Uterus (tissue), 4 donors: Measurements from ENCODE around the gene RHO. TPM values are rescaled to one million over a fixed set of nuclear protein-coding genes. Genes with fewer than 3 reads are reported as not detected.

ENCODE experiments used
- DNase-seq, 2 donors: peaks; one replicate each; pipeline ENCODE4 v3.0.0-alpha.2; 2019 to 2020
- H3K27ac ChIP-seq, 2 donors: fragments of 200-600 bp; sonication (generic); 1 replicate in 1 of 2; 2 replicates in 1 of 2; pipeline ENCODE4 v1.5.1; 2016 to 2018
- H3K27me3 ChIP-seq, 2 donors: fragments of 200-600 bp; sonication (generic); one replicate each; pipeline ENCODE4 v1.5.1; 2018 to 2019; ENCODE audit warnings: control low read depth in 1 of 2
- H3K36me3 ChIP-seq, 2 donors: fragments of 200-600 bp; sonication (generic); one replicate each; pipeline ENCODE4 v1.5.1; 2019; ENCODE audit warnings: control low read depth in 1 of 2
- H3K4me1 ChIP-seq, 2 donors: fragments of 200-600 bp; sonication (generic); one replicate each; pipeline ENCODE4 v1.5.1; 2018 to 2019; ENCODE audit warnings: control low read depth in 1 of 2
- H3K4me3 ChIP-seq, 2 donors: fragments of 200-600 bp; sonication (generic); 1 replicate in 1 of 2; 2 replicates in 1 of 2; pipeline ENCODE4 v1.5.1; 2018 to 2019; ENCODE audit warnings: mild to moderate bottlenecking in 1 of 2
- H3K9me3 ChIP-seq, 2 donors: fragments of 200-600 bp; sonication (generic); one replicate each; pipeline ENCODE4 v1.5.1; 2019; ENCODE audit warnings: control low read depth in 1 of 2
- POLR2A ChIP-seq, 2 donors: fragments of 450-650 bp; IDR thresholded peaks; one replicate each; pipeline ENCODE4 v1.6.1; 2016; ENCODE audit warnings: antibody characterized with exemption in 2 of 2, mild to moderate bottlenecking in 1 of 2, moderate library complexity in 1 of 2
- intact Hi-C: fragments of 100-400 bp; cut with DNase I; formaldehyde crosslinking; loops from one replicate; pipeline ENCODE4 v1.15.1; 2023; ENCODE audit warnings: low total_unique reads
- total RNA-seq, 4 donors: library from RNA; depleted of rRNA in 3 of 4; stranded (reverse); fragments of >200 nt in 3 of 4; gene quantifications; one replicate each; pipeline versions ENCODE4 v1.1.0 to v1.2.4, GENCODE V29; 2014 to 2023
- TF ChIP-seq, protein P1 (sequence below), 4 experiments: fragments of 200-600 bp in 2 of 4; fragments of 450-650 bp in 2 of 4; sonication (generic) in 2 of 4; IDR thresholded peaks; one replicate each; pipeline ENCODE4 v1.5.1; 2016 to 2019; ENCODE audit warnings: antibody characterized with exemption in 4 of 4, mild to moderate bottlenecking in 2 of 4, moderate library complexity in 1 of 4
- donor health status: DM: yes; HTN: yes; CAD: no.

RHO gene
- total RNA-seq, 4 donors from 2014 or later = 0.34 TPM; not detected in 3

DNA sequence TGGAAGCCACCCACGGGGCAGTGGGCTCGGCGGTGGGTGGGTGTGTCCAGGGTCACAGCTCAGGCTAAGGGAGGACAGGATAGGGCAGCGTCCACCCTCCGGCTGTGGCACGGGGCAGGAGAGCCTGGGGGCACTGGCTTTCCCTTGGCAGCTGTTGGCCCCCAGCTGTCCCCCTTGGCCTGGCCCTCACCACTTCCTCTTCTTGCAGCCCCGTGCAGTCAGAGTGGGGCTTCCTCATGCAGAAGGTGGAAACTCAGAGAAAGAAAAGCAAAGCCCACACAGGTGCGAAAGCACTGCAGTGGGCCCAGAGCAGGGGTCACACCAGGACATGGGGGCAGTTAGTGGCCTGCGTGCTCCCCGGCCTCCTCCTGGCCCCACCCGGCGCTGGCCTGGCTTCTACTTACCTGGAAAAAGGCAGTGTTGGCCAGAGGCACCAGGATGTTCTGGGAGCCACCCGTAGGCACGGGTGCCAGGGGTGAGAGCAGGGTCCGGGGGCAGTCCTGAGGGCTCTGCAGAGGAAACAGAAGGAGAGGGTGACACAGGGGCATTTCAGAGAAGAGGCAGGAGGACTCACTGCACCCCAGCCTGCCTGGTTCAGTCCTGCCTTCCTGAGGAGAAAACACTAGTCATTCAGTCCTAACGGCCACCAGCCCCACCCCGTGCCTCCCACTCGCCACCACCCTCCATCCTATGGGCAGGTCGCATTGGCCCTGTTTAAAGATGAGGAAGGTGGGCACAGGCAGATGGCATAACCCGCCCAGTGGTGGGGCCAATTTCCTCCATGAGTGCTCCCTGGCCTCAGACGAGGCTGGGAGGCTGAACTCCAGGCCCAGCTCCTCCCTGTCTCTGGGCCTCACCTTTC, 49.7 kb downstream of the RHO start:
- Histone ChIP-seq H3K4me3 (no peak overlapping the region), H3K4me1 (peaks cover 0 to 11% of the 10 kb centered on the region in 2 donors), H3K27ac (peak overlapping the region; percentile 24 to 52), H3K36me3 (no peaks in the 10 kb centered on the region), H3K27me3 (no peaks in the 10 kb centered on the region), H3K9me3 (no peaks in the 10 kb centered on the region)
- DNase-seq = no peak
- TF ChIP-seq, protein P1, sequence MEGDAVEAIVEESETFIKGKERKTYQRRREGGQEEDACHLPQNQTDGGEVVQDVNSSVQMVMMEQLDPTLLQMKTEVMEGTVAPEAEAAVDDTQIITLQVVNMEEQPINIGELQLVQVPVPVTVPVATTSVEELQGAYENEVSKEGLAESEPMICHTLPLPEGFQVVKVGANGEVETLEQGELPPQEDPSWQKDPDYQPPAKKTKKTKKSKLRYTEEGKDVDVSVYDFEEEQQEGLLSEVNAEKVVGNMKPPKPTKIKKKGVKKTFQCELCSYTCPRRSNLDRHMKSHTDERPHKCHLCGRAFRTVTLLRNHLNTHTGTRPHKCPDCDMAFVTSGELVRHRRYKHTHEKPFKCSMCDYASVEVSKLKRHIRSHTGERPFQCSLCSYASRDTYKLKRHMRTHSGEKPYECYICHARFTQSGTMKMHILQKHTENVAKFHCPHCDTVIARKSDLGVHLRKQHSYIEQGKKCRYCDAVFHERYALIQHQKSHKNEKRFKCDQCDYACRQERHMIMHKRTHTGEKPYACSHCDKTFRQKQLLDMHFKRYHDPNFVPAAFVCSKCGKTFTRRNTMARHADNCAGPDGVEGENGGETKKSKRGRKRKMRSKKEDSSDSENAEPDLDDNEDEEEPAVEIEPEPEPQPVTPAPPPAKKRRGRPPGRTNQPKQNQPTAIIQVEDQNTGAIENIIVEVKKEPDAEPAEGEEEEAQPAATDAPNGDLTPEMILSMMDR (IDR thresholded peaks at IDR 0.05) = no peak
- TF ChIP-seq POLR2A (IDR thresholded peaks at IDR 0.05) = no peak
- intact Hi-C loops = no loop called here

GRCh38 chr3:129579991-129580390, 51.6 kb downstream of the RHO start:
- peaks cover 0 to 11% of the 10 kb centered on the region in 2 donors for H3K4me1 ChIP-seq
- no peak for DNase-seq
- TF ChIP-seq POLR2A (IDR thresholded peaks at IDR 0.05) = no peak
- TF ChIP-seq, protein P1 (IDR thresholded peaks at IDR 0.05) = no peak
- intact Hi-C loops = no loop called here
- no peaks in the 10 kb centered on the region for H3K9me3 ChIP-seq
- H3K4me3 ChIP-seq = no peak overlapping the region
- no peaks in the 10 kb centered on the region for H3K36me3 ChIP-seq
- H3K27ac ChIP-seq = no peak overlapping the region
- no peaks in the 10 kb centered on the region for H3K27me3 ChIP-seq

DNA sequence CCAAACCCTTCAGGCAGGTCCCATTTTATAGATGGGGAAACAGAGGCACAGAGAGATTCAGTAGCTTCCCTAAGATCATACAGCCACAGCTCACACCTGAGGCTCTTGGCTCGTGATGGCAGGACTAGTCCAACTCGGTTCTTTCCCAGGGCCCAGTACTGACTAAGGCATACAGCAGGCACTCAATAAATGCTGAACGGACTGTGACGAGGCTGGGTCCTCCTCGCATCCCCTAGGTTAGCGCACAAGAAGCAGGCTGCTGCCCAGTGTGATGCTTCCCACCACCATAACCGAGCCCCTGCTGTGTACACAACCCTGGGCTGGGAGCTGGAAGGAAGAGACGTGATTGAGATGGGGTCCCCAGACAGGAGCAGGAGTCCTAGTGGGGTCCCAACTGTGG, 53.2 kb downstream of the RHO start:
- intact Hi-C loops = no loop called here
- H3K9me3 ChIP-seq = no peaks in the 10 kb centered on the region

GRCh38 chr3:129582799-129583198, 54.4 kb downstream of the RHO start:
- intact Hi-C loops = no loop called here
- no peaks in the 10 kb centered on the region for H3K36me3 ChIP-seq

More for the DNA sequence above, 53.2 kb downstream of the RHO start:
- H3K4me3 ChIP-seq = no peak overlapping the region
- peaks cover 0 to 10% of the 10 kb centered on the region in 2 donors for H3K4me1 ChIP-seq
- TF ChIP-seq POLR2A (IDR thresholded peaks at IDR 0.05) = no peak
- H3K27ac ChIP-seq = no peak overlapping the region
- no peaks in the 10 kb centered on the region for H3K36me3 ChIP-seq
- DNase-seq = no peak
- H3K27me3 ChIP-seq = no peaks in the 10 kb centered on the region

DNA sequence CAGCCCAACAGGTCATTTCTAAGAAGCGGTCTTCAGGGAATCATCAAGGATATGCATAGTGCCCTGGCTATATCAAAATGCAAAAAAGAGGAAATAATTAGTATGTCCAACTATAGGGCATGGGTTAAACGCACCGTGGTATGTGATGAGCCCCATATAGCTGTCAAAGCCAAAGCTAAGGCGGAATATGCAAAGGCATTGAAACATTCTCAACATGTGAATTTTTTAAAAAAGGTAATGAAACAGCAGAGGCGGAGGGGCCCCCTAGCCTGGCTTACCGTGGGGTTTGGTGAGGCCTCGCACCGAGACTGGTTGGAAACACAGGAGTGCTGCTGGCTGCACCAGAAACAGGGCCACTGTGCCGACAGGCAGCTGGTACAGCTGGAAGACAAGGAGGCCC, 54.9 kb downstream of the RHO start:
- Histone ChIP-seq H3K27me3 (no peaks in the 10 kb centered on the region), H3K4me3 (no peak overlapping the region), H3K36me3 (no peaks in the 10 kb centered on the region), H3K27ac (no peak overlapping the region), H3K4me1 (no peaks in the 10 kb centered on the region), H3K9me3 (no peaks in the 10 kb centered on the region)
- TF ChIP-seq POLR2A (IDR thresholded peaks at IDR 0.05) = no peak
- TF ChIP-seq, protein P1 (IDR thresholded peaks at IDR 0.05) = no peak
- DNase-seq = no peak
- intact Hi-C loops = no loop called here

More at GRCh38 chr3:129582799-129583198, 54.4 kb downstream of the RHO start:
- no peaks in the 10 kb centered on the region for H3K4me1 ChIP-seq
- no peaks in the 10 kb centered on the region for H3K9me3 ChIP-seq
- H3K4me3 ChIP-seq = no peak overlapping the region
- no peak overlapping the region for H3K27ac ChIP-seq
- TF ChIP-seq POLR2A (IDR thresholded peaks at IDR 0.05) = no peak
- TF ChIP-seq, protein P1 (IDR thresholded peaks at IDR 0.05) = no peak
- no peaks in the 10 kb centered on the region for H3K27me3 ChIP-seq
- no peak for DNase-seq
